ENCODE measurements around the gene GEMIN2.
"Not testable (repeated sequence)": the region's sequence is repeated elsewhere in the genome, so short reads cannot be mapped to it uniquely, and the experiment has no call there.

GEMIN2 gene

GRCh38 chr14:39097159-39097558 is 17.0 kb upstream of the GEMIN2 start:
- Histone ChIP-seq H3K79me2 (ENCODE audit: insufficient read depth, low read length) (peaks cover 48% of the 10 kb centered on the region), H3K4me3 (ENCODE audit: low read depth in 1 of 2, low read length in 2 of 2) (no peak overlapping the region), H3K9me3 (ENCODE audit: insufficient read depth, low read length, severe bottlenecking) (no peaks in the 10 kb centered on the region), H2AFZ (ENCODE audit: low read depth, low read length) (no peak overlapping the region), H3K4me1 (ENCODE audit: insufficient read depth, low read length) (peaks cover 28% of the 10 kb centered on the region), H3K4me2 (ENCODE audit: insufficient read depth, low read length) (no peak overlapping the region), H3K9ac (ENCODE audit: low read depth, low read length) (no peak overlapping the region), H3K27me3 (ENCODE audit: insufficient read depth, low read length, poor library complexity) (no peaks in the 10 kb centered on the region), H3K27ac (ENCODE audit: low read length) (no peak overlapping the region), H4K20me1 (ENCODE audit: insufficient read depth, low read length) (no peaks in the 10 kb centered on the region), H3K36me3 (ENCODE audit: insufficient read depth, low read length) (peaks cover 28% of the 10 kb centered on the region)
- TF ChIP-seq EZH2 (IDR thresholded peaks at IDR 0.05; ENCODE audit: borderline replicate concordance, low read depth, low read length, severe bottlenecking) (no peak), CTCF (IDR thresholded peaks at IDR 0.05; ENCODE audit: borderline replicate concordance, extremely low read depth, low read length, poor library complexity, severe bottlenecking) (no peak)
- ATAC-seq (ENCODE audit: insufficient read depth, low read depth) (no peak), DNase-seq (no peak)

GRCh38 chr14:39099215-39099614 is 14.9 kb upstream of the GEMIN2 start:
- not testable (repeated sequence) for ATAC-seq (ENCODE audit: insufficient read depth, low read depth); H3K27ac ChIP-seq (ENCODE audit: low read length); H3K4me2 ChIP-seq (ENCODE audit: insufficient read depth, low read length); H3K4me3 ChIP-seq (ENCODE audit: low read depth in 1 of 2, low read length in 2 of 2); H2AFZ ChIP-seq (ENCODE audit: low read depth, low read length); H4K20me1 ChIP-seq (ENCODE audit: insufficient read depth, low read length); H3K9me3 ChIP-seq (ENCODE audit: insufficient read depth, low read length, severe bottlenecking); H3K27me3 ChIP-seq (ENCODE audit: insufficient read depth, low read length, poor library complexity); H3K9ac ChIP-seq (ENCODE audit: low read depth, low read length); DNase-seq
- Histone ChIP-seq H3K4me1 (ENCODE audit: insufficient read depth, low read length) (peaks cover 39% of the 10 kb centered on the region), H3K79me2 (ENCODE audit: insufficient read depth, low read length) (peaks cover 67% of the 10 kb centered on the region), H3K36me3 (ENCODE audit: insufficient read depth, low read length) (peaks cover 15% of the 10 kb centered on the region)

- Histone ChIP-seq H3K36me3 (ENCODE audit: insufficient read depth, low read length) (peaks cover 11% of the 10 kb centered on the region), H3K4me3 (ENCODE audit: low read depth in 1 of 2, low read length in 2 of 2) (no peak overlapping the region), H3K4me1 (ENCODE audit: insufficient read depth, low read length) (peaks cover 44% of the 10 kb centered on the region), H3K9me3 (ENCODE audit: insufficient read depth, low read length, severe bottlenecking) (no peaks in the 10 kb centered on the region), H3K27me3 (ENCODE audit: insufficient read depth, low read length, poor library complexity) (no peaks in the 10 kb centered on the region), H4K20me1 (ENCODE audit: insufficient read depth, low read length) (no peaks in the 10 kb centered on the region), H3K27ac (ENCODE audit: low read length) (no peak overlapping the region), H3K4me2 (ENCODE audit: insufficient read depth, low read length) (peak overlapping the region; percentile 11; the same call in 1 of the 2 replicates), H3K79me2 (ENCODE audit: insufficient read depth, low read length) (peaks cover 67% of the 10 kb centered on the region), H2AFZ (ENCODE audit: low read depth, low read length) (no peak overlapping the region), H3K9ac (ENCODE audit: low read depth, low read length) (no peak overlapping the region)
- ATAC-seq (ENCODE audit: insufficient read depth, low read depth) (no peak), DNase-seq (no peak)
- no peak for TF ChIP-seq CTCF (IDR thresholded peaks at IDR 0.05; ENCODE audit: borderline replicate concordance, extremely low read depth, low read length, poor library complexity, severe bottlenecking)
- no peak for TF ChIP-seq EZH2 (IDR thresholded peaks at IDR 0.05; ENCODE audit: borderline replicate concordance, low read depth, low read length, severe bottlenecking)
These were observed 14.4 kb upstream of the GEMIN2 start for GRCh38 chr14:39099748-39100147.

GRCh38 chr14:39102265-39102968 is 11.7 kb upstream of the GEMIN2 start:
- Histone ChIP-seq H3K4me1 (ENCODE audit: insufficient read depth, low read length) (peaks cover 42% of the 10 kb centered on the region), H3K27ac (ENCODE audit: low read length) (peak overlapping the region; percentile 91), H3K27me3 (ENCODE audit: insufficient read depth, low read length, poor library complexity) (no peaks in the 10 kb centered on the region), H3K4me2 (ENCODE audit: insufficient read depth, low read length) (peak overlapping the region; percentile 74), H3K79me2 (ENCODE audit: insufficient read depth, low read length) (peaks cover 59% of the 10 kb centered on the region), H3K9me3 (ENCODE audit: insufficient read depth, low read length, severe bottlenecking) (no peaks in the 10 kb centered on the region), H3K9ac (ENCODE audit: low read depth, low read length) (peak overlapping the region; percentile 91), H2AFZ (ENCODE audit: low read depth, low read length) (peak overlapping the region; percentile 93), H4K20me1 (ENCODE audit: insufficient read depth, low read length) (no peaks in the 10 kb centered on the region), H3K4me3 (ENCODE audit: low read depth in 1 of 2, low read length in 2 of 2) (peak overlapping the region; percentile 71 to 93), H3K36me3 (ENCODE audit: insufficient read depth, low read length) (no peaks in the 10 kb centered on the region; the same call in 1 of the 2 replicates)
- DNase-seq (no peak), ATAC-seq (ENCODE audit: insufficient read depth, low read depth) (peak; percentile 42)
- TF ChIP-seq EZH2 (IDR thresholded peaks at IDR 0.05; ENCODE audit: borderline replicate concordance, low read depth, low read length, severe bottlenecking) = no peak
- no peak for TF ChIP-seq CTCF (IDR thresholded peaks at IDR 0.05; ENCODE audit: borderline replicate concordance, extremely low read depth, low read length, poor library complexity, severe bottlenecking)

Data from DND-41 (cell line).